Measurements from ENCODE around the gene KIF6. TPM values are rescaled to one million over a fixed set of nuclear protein-coding genes. Genes with fewer than 3 reads are reported as not detected.

Gene KIF6
- total and polyA plus RNA-seq, 2 donors (not counting 1 experiment from before 2014, with no cell fraction given) = not detected

DNA sequence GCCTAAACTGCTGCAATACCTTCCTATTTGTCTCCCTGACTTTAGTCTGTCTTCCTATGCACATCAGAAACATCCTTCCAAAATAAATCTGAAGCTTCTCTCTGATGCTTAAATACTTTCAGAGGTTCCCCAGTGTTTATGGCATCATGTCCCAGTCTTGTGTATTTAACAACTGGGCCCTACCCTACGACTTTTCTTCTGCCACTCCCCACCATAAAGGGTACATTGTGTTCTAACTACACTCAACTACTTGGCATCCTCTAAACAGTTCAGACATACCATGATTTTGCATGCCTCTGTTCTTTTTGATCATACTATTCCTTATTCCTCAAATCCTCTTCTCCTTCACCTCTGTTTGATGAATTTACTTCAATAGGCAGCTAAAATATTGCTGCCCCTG is 259.7 kb downstream of the KIF6 start:
- H3K27me3 ChIP-seq (replicated peaks in 1 of 4; ENCODE audit: control extremely low read depth in 1 of 4, control insufficient read depth in 3 of 4, insufficient read depth in 4 of 4, low read length in 3 of 4) = peaks cover 0 to 7% (median 2%) of the 10 kb centered on the region in 4 experiments
- H3K9ac ChIP-seq (ENCODE audit: low read length) = no peak overlapping the region
- 80% methylated on average over 1 of the region's 1 CpG for WGBS (ENCODE audit: insufficient coverage)
- CTCF ChIA-PET = no interaction called here
- Mint-ChIP-seq H3K9me3 (ENCODE audit: insufficient read depth) (peaks cover 7% of the 10 kb centered on the region), H3K4me1 (no peaks in the 10 kb centered on the region), H3K4me3 (no peak overlapping the region), H3K27me3 (peaks cover 7% of the 10 kb centered on the region), H3K27ac (no peak overlapping the region)
- H3K4me1 ChIP-seq (ENCODE audit: control insufficient read depth in 2 of 2, insufficient read depth in 2 of 2, low read length in 2 of 2) = no peaks in the 10 kb centered on the region
- no peak overlapping the region for H3K4me3 ChIP-seq (ENCODE audit: control extremely low read depth in 1 of 5, extremely low read depth in 1 of 5, insufficient read depth in 1 of 5, low read depth in 2 of 5, low read length in 4 of 5)
- TF ChIP-seq EZH2 (IDR thresholded peaks at IDR 0.05; ENCODE audit: borderline replicate concordance, insufficient read depth, low read depth, low read length, poor library complexity, severe bottlenecking) = no peak
- TF ChIP-seq, protein P1, sequence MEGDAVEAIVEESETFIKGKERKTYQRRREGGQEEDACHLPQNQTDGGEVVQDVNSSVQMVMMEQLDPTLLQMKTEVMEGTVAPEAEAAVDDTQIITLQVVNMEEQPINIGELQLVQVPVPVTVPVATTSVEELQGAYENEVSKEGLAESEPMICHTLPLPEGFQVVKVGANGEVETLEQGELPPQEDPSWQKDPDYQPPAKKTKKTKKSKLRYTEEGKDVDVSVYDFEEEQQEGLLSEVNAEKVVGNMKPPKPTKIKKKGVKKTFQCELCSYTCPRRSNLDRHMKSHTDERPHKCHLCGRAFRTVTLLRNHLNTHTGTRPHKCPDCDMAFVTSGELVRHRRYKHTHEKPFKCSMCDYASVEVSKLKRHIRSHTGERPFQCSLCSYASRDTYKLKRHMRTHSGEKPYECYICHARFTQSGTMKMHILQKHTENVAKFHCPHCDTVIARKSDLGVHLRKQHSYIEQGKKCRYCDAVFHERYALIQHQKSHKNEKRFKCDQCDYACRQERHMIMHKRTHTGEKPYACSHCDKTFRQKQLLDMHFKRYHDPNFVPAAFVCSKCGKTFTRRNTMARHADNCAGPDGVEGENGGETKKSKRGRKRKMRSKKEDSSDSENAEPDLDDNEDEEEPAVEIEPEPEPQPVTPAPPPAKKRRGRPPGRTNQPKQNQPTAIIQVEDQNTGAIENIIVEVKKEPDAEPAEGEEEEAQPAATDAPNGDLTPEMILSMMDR (IDR thresholded peaks at IDR 0.05) = no peak
- no peaks in the 10 kb centered on the region for H3K79me2 ChIP-seq (ENCODE audit: control insufficient read depth, insufficient read depth, low read length)
- no peak overlapping the region for H3K27ac ChIP-seq (ENCODE audit: low read length in 2 of 2)
- intact Hi-C loops (cut with micrococcal nuclease) = no loop called here
- H2AFZ ChIP-seq (ENCODE audit: insufficient read depth, low read depth, low read length, poor library complexity, severe bottlenecking) = no peak overlapping the region
- DNase-seq = no peak
- ATAC-seq (ENCODE audit: low read depth) = no peak
- H3K4me2 ChIP-seq (replicated peaks; ENCODE audit: low read depth, low read length, poor library complexity, severe bottlenecking) = no peak overlapping the region
- peaks cover 0 to 5% (median 0%) of the 10 kb centered on the region in 3 donors for H3K9me3 ChIP-seq (ENCODE audit: control extremely low read depth in 1 of 3, control insufficient read depth in 2 of 3, insufficient read depth in 1 of 3, low read length in 2 of 3)
- POLR2A ChIA-PET = no interaction called here
- H4K20me1 ChIP-seq (ENCODE audit: control insufficient read depth, insufficient read depth, low read length, poor library complexity, severe bottlenecking) = no peaks in the 10 kb centered on the region
- no peaks in the 10 kb centered on the region for H3K36me3 ChIP-seq (replicated peaks in 1 of 2; ENCODE audit: control extremely low read depth in 1 of 2, control insufficient read depth in 1 of 2, extremely low read depth in 1 of 2, insufficient read depth in 2 of 2, low read length in 1 of 2)

DNA sequence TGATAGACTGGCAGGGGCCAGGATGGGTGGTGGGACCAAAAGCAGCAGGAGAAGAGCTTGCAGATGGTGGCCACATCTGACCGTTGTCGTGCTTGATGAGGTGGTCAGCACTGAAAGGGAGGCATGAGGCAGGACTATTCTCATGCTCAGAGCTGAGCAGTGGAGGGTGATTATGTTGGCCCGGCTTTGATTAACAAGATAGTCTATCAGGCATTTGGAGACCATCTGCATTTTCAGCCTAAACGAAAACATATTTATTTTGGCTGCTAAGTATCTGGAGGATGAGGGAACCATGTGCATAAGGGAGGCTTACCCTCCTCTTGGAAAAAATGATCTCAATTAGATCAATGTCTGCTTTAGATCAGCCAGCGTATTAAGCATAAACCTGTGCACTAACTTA is 261.1 kb downstream of the KIF6 start:
- intact Hi-C loops (cut with micrococcal nuclease) = no loop called here
- no peak overlapping the region for H3K4me3 ChIP-seq (ENCODE audit: control extremely low read depth in 1 of 5, extremely low read depth in 1 of 5, insufficient read depth in 1 of 5, low read depth in 2 of 5, low read length in 4 of 5)
- no peak overlapping the region for H3K4me2 ChIP-seq (replicated peaks; ENCODE audit: low read depth, low read length, poor library complexity, severe bottlenecking)
- H4K20me1 ChIP-seq (ENCODE audit: control insufficient read depth, insufficient read depth, low read length, poor library complexity, severe bottlenecking) = no peaks in the 10 kb centered on the region
- no peaks in the 10 kb centered on the region for H3K4me1 ChIP-seq (ENCODE audit: control insufficient read depth in 2 of 2, insufficient read depth in 2 of 2, low read length in 2 of 2)
- CTCF ChIA-PET = no interaction called here
- peaks cover 0 to 7% (median 2%) of the 10 kb centered on the region in 4 experiments for H3K27me3 ChIP-seq (replicated peaks in 1 of 4; ENCODE audit: control extremely low read depth in 1 of 4, control insufficient read depth in 3 of 4, insufficient read depth in 4 of 4, low read length in 3 of 4)
- no peak for DNase-seq
- POLR2A ChIA-PET = no interaction called here
- WGBS (ENCODE audit: insufficient coverage) = 84% methylated on average over 4 of the region's 5 CpGs
- Mint-ChIP-seq H3K4me1 (no peaks in the 10 kb centered on the region), H3K27me3 (peaks cover 7% of the 10 kb centered on the region), H3K9me3 (ENCODE audit: insufficient read depth) (peaks cover 8% of the 10 kb centered on the region), H3K27ac (no peak overlapping the region), H3K4me3 (no peak overlapping the region)
- no peak overlapping the region for H2AFZ ChIP-seq (ENCODE audit: insufficient read depth, low read depth, low read length, poor library complexity, severe bottlenecking)
- H3K79me2 ChIP-seq (ENCODE audit: control insufficient read depth, insufficient read depth, low read length) = no peaks in the 10 kb centered on the region
- no peak for ATAC-seq (ENCODE audit: low read depth)
- no peaks in the 10 kb centered on the region for H3K36me3 ChIP-seq (replicated peaks in 1 of 2; ENCODE audit: control extremely low read depth in 1 of 2, control insufficient read depth in 1 of 2, extremely low read depth in 1 of 2, insufficient read depth in 2 of 2, low read length in 1 of 2)
- no peak overlapping the region for H3K9ac ChIP-seq (ENCODE audit: low read length)
- peaks cover 0 to 5% (median 0%) of the 10 kb centered on the region in 3 donors for H3K9me3 ChIP-seq (ENCODE audit: control extremely low read depth in 1 of 3, control insufficient read depth in 2 of 3, insufficient read depth in 1 of 3, low read length in 2 of 3)
- H3K27ac ChIP-seq (ENCODE audit: low read length in 2 of 2) = no peak overlapping the region
- TF ChIP-seq, protein P1 (IDR thresholded peaks at IDR 0.05) = no peak
- no peak for TF ChIP-seq EZH2 (IDR thresholded peaks at IDR 0.05; ENCODE audit: borderline replicate concordance, insufficient read depth, low read depth, low read length, poor library complexity, severe bottlenecking)

Measured in B cell (primary cell).